Small intestine (tissue), 7 donors: Measurements from ENCODE around the gene INPP5F. TPM values are rescaled to one million over a fixed set of nuclear protein-coding genes. Genes with fewer than 3 reads are reported as not detected.

Source experiments
- DNase-seq, 2 donors: peaks; one replicate each; pipeline versions ENCODE4 v3.0.0 to v3.0.0-alpha.2; 2013
- FAIRE-seq: peaks from 2 replicates; lab custom pipeline; 2012; peaks lifted over from hg19 to GRCh38; lab: Jason Lieb, UNC
- H3K27ac ChIP-seq, 3 donors: one replicate each; pipeline ENCODE4 v1.5.1; 2013; ENCODE audit warnings: low read length in 2 of 3, mild to moderate bottlenecking in 2 of 3, control low read depth in 1 of 3, inconsistent platforms in 1 of 3, low read depth in 1 of 3, moderate library complexity in 1 of 3
- H3K27me3 ChIP-seq, 3 donors: one replicate each; pipeline ENCODE4 v1.6.1; 2013; ENCODE audit warnings: low read length in 3 of 3, inconsistent platforms in 1 of 3; ENCODE audit not compliant: control insufficient read depth in 3 of 3, insufficient read depth in 3 of 3
- H3K36me3 ChIP-seq, 3 donors: one replicate each; pipeline ENCODE4 v1.6.1; 2013; ENCODE audit warnings: low read length in 3 of 3, inconsistent platforms in 1 of 3, low read depth in 1 of 3, mild to moderate bottlenecking in 1 of 3, moderate library complexity in 1 of 3; ENCODE audit not compliant: control insufficient read depth in 3 of 3, insufficient read depth in 2 of 3
- H3K4me1 ChIP-seq, 3 donors: one replicate each; pipeline ENCODE4 v1.6.1; 2013; ENCODE audit warnings: low read length in 2 of 3, inconsistent platforms in 1 of 3, low read depth in 1 of 3, mild to moderate bottlenecking in 1 of 3, moderate library complexity in 1 of 3; ENCODE audit not compliant: control insufficient read depth in 3 of 3, insufficient read depth in 2 of 3
- H3K4me3 ChIP-seq, 3 donors: one replicate each; pipeline ENCODE4 v1.5.1; 2013; ENCODE audit warnings: low read length in 3 of 3, control low read depth in 1 of 3, inconsistent platforms in 1 of 3, low read depth in 1 of 3, mild to moderate bottlenecking in 1 of 3, moderate library complexity in 1 of 3
- H3K9me3 ChIP-seq, 2 donors: one replicate each; pipeline ENCODE4 v1.6.1; 2013; ENCODE audit warnings: low read depth in 1 of 2, low read length in 1 of 2; ENCODE audit not compliant: control insufficient read depth in 2 of 2, insufficient read depth in 1 of 2
- WGBS, 3 donors: extraction: QIAGEN DNeasy Blood & Tissue Kit; methylation state at CpG; one replicate each; pipeline ENCODE4 v1.1.7; 2013; 5-methylcytosine and 5-hydroxymethylcytosine counted together
- polyA plus RNA-seq, 4 donors: library from polyadenylated mRNA; stranded (reverse) in 3 of 4; unstranded in 1 of 4; fragments of 200-250 nt in 3 of 4; fragments of 120-200 nt in 1 of 4; gene quantifications; one replicate each; pipeline versions ENCODE4 v1.2.1 to v1.2.3, GENCODE V29; 2013
- donor health status: healthy with polysubstance abuse.
- donor health status: control.
- donor health status: control.
- donor health status: Bipolar disorder and iron deficiency.
- donor health status: healthy.

Gene INPP5F
- polyA plus RNA-seq, 4 donors, result 3.5 to 14.1 (median 5.2) TPM

- Histone ChIP-seq H3K36me3 (peaks cover 2 to 5% (median 3%) of the 10 kb centered on the region in 3 donors), H3K4me1 (no peaks in the 10 kb centered on the region), H3K27me3 (no peaks in the 10 kb centered on the region), H3K27ac (no peak overlapping the region), H3K9me3 (no peaks in the 10 kb centered on the region), H3K4me3 (no peak overlapping the region)
- DNase-seq (no peak), FAIRE-seq (no peak)
- 83 to 98% (median 94%) methylated on average over 1 of the region's 1 CpG for WGBS, 3 donors
Observed at GRCh38 chr10:119803264-119803663, 77.4 kb downstream of the INPP5F start.

GRCh38 chr10:119805702-119806230, 79.9 kb downstream of the INPP5F start:
- 79 to 84% (median 79%) methylated on average over 5 of the region's 5 CpGs for WGBS, 3 donors
- Histone ChIP-seq H3K27me3 (no peaks in the 10 kb centered on the region), H3K36me3 (peaks cover 2 to 5% (median 3%) of the 10 kb centered on the region in 3 donors), H3K9me3 (no peaks in the 10 kb centered on the region), H3K4me1 (no peaks in the 10 kb centered on the region), H3K27ac (no peak overlapping the region), H3K4me3 (no peak overlapping the region)
- DNase-seq (no peak), FAIRE-seq (no peak)

- H3K36me3 ChIP-seq, result peaks cover 2 to 5% (median 3%) of the 10 kb centered on the region in 3 donors
- H3K4me3 ChIP-seq, result no peak overlapping the region
- no peak for DNase-seq
- no peak for FAIRE-seq
- no peaks in the 10 kb centered on the region for H3K9me3 ChIP-seq
- H3K4me1 ChIP-seq, result no peaks in the 10 kb centered on the region
- H3K27ac ChIP-seq, result no peak overlapping the region
- no peaks in the 10 kb centered on the region for H3K27me3 ChIP-seq
- 95 to 96% (median 96%) methylated on average over 11 of the region's 11 CpGs for WGBS, 3 donors
Observed at GRCh38 chr10:119806334-119807130, 80.7 kb downstream of the INPP5F start.

- H3K4me1 ChIP-seq, result no peaks in the 10 kb centered on the region
- DNase-seq (peak in 1 of 2 donors; percentile 4), FAIRE-seq (no peak)
- H3K36me3 ChIP-seq, result peaks cover 0 to 5% (median 3%) of the 10 kb centered on the region in 3 donors
- WGBS, 3 donors, result 92 to 96% (median 92%) methylated on average over 3 of the region's 3 CpGs
- H3K4me3 ChIP-seq, result no peak overlapping the region
- no peak overlapping the region for H3K27ac ChIP-seq
- H3K27me3 ChIP-seq, result no peaks in the 10 kb centered on the region
- H3K9me3 ChIP-seq, result no peaks in the 10 kb centered on the region
Observed at GRCh38 chr10:119807960-119808697, 82.3 kb downstream of the INPP5F start.

GRCh38 chr10:119811122-119811521, 85.3 kb downstream of the INPP5F start:
- H3K27me3 ChIP-seq, result no peaks in the 10 kb centered on the region
- no peak overlapping the region for H3K27ac ChIP-seq
- DNase-seq (no peak), FAIRE-seq (no peak)
- H3K36me3 ChIP-seq, result peaks cover 0 to 4% (median 0%) of the 10 kb centered on the region in 3 donors
- no peaks in the 10 kb centered on the region for H3K4me1 ChIP-seq
- no peaks in the 10 kb centered on the region for H3K9me3 ChIP-seq
- WGBS, 3 donors, result 41 to 72% (median 57%) methylated on average over 4 of the region's 4 CpGs
- no peak overlapping the region for H3K4me3 ChIP-seq

DNA sequence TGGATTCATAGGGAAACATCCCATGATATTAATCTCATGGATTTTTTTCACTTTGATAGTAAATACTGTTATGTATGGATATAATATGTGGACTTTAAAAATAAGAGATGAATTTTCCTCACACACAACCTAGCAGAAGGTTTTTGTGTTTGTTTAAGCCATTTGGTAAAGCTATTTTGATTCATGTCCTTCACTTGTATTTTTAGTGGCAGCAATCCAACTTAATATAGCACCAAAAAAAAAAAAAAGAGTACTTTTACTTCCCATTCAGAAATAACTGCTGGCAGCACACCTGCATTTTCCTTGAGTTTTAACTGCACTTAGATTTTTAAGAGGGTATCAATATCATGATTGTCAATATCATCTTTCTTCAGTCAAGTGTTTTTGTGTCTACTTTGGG, 86.8 kb downstream of the INPP5F start:
- Histone ChIP-seq H3K36me3 (peaks cover 0 to 4% (median 0%) of the 10 kb centered on the region in 3 donors), H3K9me3 (no peaks in the 10 kb centered on the region), H3K4me3 (no peak overlapping the region), H3K27me3 (no peaks in the 10 kb centered on the region), H3K4me1 (no peaks in the 10 kb centered on the region), H3K27ac (no peak overlapping the region)
- FAIRE-seq (no peak), DNase-seq (no peak)

DNA sequence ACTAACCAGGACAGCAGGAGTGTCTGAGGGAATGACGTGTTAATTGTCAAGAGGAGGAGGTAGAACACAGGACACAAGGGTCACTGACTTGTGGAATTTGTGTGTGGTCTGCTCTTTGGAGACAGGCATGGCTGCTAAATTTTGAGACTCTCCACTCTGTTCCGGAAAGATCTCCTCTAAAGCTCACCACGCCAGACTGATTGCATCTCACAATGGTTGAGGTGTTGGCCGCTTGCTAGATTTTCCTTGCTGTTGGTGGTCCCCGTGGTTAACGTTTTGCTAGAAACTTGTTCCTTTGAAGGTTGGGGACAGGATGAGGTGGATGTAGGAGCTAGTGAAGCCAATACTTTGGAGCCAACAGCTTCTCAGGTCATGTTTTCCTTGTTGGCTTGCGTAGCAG, 89.8 kb downstream of the INPP5F start:
- DNase-seq (no peak), FAIRE-seq (no peak)
- 93 to 97% (median 95%) methylated on average over 7 of the region's 7 CpGs for WGBS, 3 donors
- Histone ChIP-seq H3K27ac (no peak overlapping the region), H3K9me3 (peaks cover 0 to 4% of the 10 kb centered on the region in 2 donors), H3K27me3 (no peaks in the 10 kb centered on the region), H3K36me3 (peaks cover 0 to 12% (median 0%) of the 10 kb centered on the region in 3 donors), H3K4me3 (no peak overlapping the region), H3K4me1 (no peaks in the 10 kb centered on the region)
